Lung microvascular endothelial cell (primary cell): ENCODE data around the gene SORBS1. TPM values are rescaled to one million over a fixed set of nuclear protein-coding genes. Genes with fewer than 3 reads are reported as not detected.
A peak's percentile ranks its signal among the peaks of the same experiment; 100 is the strongest.

Source experiments
- DNase-seq, 2 donors: peaks; one replicate each; pipeline versions ENCODE4 v3.0.0 to v3.0.0-alpha.2; 2010; ENCODE audit warnings: low read depth in 2 of 2
- total RNA-seq: library from RNA; depleted of rRNA; stranded (reverse); fragments of >200 nt; gene quantifications from 2 replicates; pipeline ENCODE4 v1.2.1, GENCODE V29; 2014

The SORBS1 gene
- total RNA-seq, 1 donor from 2014 or later, result 2.8 TPM

DNA sequence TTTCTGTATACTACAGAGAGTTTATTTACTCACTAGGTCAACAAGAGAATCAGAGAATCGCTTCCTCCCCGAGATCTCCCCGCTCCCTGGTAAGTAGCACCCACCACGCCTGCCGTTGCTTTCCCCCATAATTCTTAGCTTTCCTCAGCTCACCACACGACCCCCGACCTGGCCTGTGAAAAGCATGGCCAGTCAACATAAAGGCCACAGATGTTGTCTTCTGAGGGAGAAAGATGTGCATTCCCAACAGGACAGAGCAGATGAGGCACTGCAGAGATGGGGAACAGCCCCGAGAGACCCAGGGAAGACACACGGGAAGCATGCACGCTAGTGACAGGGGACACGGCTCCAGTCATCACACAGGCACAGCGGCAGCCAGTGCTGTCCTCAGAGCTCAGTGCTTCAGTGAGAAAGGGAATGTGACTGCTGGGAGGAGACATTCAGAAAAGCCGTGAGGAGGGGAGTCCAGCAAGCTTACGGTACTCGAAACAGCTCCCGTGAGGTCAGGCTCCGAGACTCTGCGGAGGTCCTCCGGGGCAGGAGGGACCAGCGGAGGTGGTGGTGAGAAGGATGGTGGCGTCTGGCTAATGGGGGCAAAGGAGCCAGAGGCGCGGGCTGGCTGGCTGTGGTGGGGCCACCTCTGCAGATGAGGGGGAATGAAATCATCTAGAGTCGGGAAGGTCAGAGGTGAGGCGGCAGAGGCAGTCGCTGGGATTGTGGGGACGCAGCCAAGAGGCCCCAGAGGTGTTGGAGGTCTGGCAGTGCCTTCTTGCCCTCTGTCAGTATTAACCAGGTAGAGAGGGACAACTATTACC is 146.9 kb downstream of the SORBS1 start:
- DNase-seq, result no peak

- no peak for DNase-seq
Observed at GRCh38 chr10:95413588-95413987, 147.6 kb downstream of the SORBS1 start.

- DNase-seq, result no peak
Observed at GRCh38 chr10:95411635-95412034, 149.5 kb downstream of the SORBS1 start.

- DNase-seq, result peak in 1 of 2 donors; percentile 30
Observed at GRCh38 chr10:95408983-95409873, 151.9 kb downstream of the SORBS1 start.

DNA sequence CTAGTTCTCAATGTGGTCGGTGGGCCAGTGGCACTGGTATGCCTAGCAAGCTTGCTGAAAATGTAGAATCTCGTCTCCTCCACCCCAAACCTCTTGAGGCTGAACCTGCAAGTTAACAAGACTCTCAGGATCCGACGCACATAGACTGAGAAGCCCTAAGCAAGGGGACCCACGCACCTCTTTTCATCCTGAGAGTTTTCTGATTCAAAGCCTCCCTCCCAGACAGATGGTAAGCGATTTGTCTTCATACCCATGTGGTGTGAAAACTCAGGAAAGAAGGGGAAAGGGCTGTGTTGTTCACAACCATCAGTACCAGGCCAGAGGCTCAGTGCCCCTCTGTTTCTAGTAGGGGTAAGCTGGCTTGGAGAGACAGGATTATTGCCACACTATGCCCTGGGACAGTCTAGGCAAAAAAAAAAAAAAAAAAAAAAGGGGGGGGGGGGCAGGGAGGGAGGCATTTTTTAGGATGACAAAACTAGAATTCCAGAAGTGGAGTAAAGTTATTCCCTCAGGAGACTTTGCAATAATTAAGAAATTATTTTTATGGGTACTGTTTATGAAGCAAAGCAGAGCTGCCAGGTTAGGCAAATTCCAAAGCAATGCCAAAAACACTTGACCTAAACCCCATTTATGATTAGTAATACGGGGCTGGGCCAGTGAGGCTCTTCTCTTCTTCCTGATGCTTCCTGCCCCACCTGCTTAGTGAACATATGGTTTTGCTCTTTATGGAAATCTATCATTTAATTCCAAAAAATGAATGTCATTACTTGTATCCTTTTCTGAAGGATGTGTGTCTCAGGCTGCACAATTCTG is 152.8 kb downstream of the SORBS1 start:
- peak in 1 of 2 donors; percentile 12 for DNase-seq

- DNase-seq, result no peak
Observed at GRCh38 chr10:95407546-95407945, 153.6 kb downstream of the SORBS1 start.

DNA sequence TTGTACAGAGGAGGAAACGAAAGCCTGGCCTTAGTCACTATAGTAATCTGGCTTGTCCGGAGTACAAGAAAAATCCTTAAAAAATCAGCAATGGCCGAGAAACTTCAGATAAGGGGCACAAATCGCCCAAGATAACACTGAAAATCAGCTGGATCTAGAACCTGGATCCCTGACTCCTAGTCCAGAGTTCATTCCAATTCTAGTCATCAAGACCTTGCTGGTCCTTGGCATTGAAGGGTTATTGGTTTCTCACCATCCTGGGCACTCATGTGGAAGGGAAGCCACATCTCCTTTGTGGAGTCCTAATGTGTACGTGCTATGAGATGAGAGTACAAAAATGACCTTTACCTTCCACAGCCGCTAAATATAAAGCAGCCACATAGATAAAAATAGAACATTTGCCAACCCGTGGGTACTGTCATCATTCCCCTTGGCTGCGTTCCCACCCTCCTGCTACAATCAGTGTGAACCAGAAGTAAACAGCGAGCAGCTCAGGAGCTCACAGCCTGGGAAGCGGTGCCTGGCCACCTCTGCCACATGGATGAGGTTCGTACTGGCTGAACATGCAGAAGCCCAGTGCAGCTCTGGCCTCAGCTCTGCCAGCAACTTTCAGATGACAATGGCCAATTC is 154.4 kb downstream of the SORBS1 start:
- peak; percentile 37 to 90 for DNase-seq

GRCh38 chr10:95405655-95406054 is 155.5 kb downstream of the SORBS1 start:
- DNase-seq, result no peak

DNA sequence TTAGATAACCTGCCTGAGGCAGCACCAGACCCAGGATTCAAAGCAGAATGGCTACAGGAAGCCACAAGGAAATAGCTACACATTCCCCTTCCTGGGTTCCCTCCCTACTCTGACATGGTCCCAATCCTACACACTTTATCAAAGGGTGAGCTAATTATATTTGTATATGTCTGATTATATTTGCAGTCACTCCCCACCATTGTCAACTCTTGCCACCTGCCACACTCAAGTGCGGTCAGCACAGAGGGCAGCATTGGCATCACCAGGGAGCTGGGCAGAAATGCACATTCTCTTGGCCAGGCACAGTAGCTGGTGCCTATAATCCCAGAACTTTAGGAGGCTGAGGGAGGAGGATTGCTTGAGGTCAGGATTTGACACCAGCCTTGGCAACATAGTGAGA is 156.3 kb downstream of the SORBS1 start:
- no peak for DNase-seq

- DNase-seq, result no peak
Observed at GRCh38 chr10:95404462-95404858, 156.7 kb downstream of the SORBS1 start.

GRCh38 chr10:95403700-95404461 is 157.3 kb downstream of the SORBS1 start:
- DNase-seq, result no peak

GRCh38 chr10:95401704-95402469 is 159.3 kb downstream of the SORBS1 start:
- DNase-seq, result no peak

- no peak for DNase-seq
Observed at GRCh38 chr10:95400787-95401186, 160.4 kb downstream of the SORBS1 start.

DNA sequence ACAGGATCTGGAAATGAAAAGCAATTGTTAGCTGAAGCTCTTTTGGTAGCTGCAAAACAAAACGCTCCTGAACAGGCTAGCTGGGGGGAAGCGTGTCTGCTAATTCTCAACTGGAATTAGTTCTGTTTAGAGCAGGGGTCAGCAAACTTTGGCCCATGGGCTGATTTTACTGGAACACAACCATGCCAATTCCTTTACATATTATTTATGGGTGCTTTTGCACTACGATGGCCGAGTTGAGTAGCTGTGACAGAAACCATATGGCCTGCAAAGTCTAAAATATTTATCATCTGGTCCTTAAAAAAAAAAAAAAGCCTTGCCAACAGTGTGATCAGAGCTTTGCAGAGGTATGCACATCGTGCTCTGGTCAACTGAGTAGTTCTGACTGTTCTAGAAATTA is 162.0 kb downstream of the SORBS1 start:
- no peak for DNase-seq

GRCh38 chr10:95397747-95398146 is 163.4 kb downstream of the SORBS1 start:
- DNase-seq, result no peak

GRCh38 chr10:95395947-95396449 is 165.2 kb downstream of the SORBS1 start:
- DNase-seq, result no peak

DNA sequence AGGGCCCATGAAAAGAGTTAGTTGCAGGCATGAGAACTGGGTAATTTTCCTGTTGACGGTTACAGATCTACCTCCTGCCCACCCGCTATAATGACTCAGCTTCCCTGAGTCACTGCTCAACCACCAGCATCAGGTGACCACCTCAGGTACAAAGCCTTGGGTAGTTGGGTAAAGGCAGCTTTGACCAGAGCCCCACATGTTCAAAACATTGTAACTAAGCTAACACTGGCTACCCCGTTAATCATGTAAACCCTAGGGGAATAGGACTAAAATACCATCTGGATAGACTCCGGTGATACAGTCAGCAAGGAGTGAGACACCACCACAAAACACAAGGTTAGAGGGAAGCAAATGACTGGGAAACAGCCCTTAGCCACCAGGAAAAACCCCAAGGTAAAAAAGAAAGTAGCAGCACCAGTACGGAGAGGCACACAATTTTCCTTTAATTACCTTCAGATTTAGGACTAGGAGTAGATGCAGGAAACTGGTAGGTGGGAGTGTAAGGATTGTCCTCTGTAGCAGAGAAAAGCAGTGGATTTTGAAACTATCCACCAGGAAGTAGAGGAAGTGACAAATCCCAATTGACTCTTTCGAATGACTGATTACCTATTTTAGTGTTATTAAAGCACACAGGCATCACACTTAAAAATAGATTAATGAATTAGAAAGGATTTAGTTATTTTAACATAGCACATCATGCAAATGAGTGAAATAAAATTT is 166.8 kb downstream of the SORBS1 start:
- peak; percentile 36 to 40 for DNase-seq

- DNase-seq, result no peak
Observed at GRCh38 chr10:95392681-95393164, 168.4 kb downstream of the SORBS1 start.

DNA sequence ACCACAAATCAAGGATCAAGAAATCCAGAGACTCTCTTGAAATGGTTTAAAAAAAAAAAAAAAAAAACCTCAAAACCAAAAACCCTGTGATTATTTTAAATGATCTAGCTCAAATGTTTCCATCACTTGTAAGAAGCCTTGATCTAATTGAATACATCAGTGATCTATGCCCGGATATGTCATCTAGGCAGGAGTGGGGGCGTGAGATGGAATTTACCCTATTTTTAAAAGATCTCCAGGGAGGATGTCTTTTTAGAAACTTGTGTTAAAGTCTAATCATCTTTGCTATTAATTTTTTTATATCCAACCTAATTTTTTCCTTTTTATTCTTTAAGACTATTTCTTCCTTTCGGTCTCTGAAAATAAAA is 169.0 kb downstream of the SORBS1 start:
- no peak for DNase-seq
